Measurements from ENCODE around the gene POLN.
"Not testable (repeated sequence)": the region's sequence is repeated elsewhere in the genome, so short reads cannot be mapped to it uniquely, and the experiment has no call there.

POLN gene

DNA sequence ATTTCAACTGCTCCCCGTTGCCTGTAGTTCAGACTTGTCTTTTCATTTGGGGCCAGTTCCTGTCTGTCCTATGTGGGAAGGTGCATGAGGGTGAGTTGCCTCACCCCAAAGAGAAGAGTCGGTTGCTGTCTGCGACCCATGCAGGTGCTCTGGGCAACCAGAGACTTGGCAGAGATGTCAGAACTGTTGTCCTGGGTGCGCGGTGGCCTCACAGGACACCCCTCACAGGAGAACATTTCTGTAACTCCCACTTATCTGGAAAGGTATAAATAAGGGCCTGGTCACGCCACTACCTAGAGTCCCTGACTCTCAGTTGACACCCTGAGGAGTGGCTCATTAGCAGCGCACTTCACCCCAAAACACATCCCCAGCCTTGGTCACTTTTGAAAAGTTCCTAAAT lies 192.5 kb downstream of the POLN start:
- DNase-seq: no peak

DNA sequence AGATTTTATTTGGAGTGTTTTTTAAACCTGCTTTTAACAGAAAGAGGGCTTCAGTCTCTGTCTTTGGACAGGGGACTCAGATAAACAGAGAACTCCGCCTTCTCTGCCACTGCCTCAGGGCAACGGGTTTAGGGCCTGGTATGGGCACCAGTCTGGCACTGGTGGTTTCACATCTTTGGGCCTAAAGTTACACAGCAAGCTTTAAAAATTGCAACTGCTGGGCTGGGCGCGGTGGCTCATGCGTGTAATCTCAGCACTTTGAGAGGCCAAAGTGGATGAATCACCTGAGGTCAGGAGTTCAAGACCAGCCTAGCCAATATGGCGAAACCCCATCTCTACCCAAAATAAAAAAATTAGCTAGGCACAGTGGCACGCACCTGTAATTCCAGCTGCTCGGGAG lies 193.1 kb downstream of the POLN start:
- DNase-seq: peak; percentile 3

GRCh38 chr4:2047781-2048581 lies 193.9 kb downstream of the POLN start:
- DNase-seq: no peak

- DNase-seq: no peak
Measured at GRCh38 chr4:2047031-2047660, 194.8 kb downstream of the POLN start.

DNA sequence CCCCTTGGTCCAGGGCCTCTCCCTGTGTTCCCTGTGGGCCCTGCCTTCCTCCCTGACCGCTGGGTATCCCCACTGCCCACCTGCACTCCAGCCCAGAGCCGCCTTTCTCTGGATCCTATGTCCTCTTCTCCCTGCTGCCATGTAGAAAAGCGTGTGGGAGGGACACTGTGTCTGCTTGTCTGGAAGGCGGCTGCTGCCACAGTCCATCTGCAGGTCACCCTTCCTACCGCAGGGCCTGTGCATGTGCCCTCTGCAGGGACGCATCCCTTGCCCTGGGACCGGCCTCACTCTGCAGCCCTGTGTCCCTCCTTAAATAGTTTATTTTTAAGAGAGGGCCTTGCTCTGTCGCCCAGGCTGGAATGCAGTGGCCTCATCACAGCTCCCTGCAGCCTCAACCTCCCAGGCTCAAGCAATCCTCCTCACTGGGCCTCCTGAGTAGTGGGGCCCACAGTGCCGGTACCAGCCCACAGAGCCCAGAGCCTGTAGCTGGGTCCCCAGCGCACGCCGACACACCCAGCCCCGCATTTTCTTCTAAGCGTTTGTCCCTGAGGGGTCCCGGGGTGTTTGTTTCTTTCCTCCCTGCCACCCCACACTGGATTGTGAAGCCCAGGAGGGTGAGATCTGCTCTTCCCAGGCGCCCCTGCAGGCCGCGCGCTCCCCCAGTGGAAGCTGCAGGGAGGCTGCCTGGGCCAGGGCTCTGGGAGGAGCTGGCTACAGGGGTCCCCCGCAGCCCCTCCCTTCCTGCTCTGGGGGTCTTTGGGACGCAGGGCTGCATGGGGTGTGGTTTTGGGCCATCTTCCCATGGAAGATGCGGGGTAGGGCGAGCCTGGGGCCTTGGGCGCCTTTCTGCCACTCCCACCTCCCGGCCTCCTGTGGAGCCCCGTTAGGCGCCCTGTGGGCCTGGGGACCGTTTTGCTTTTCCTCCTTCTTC lies 195.6 kb downstream of the POLN start:
- DNase-seq: no peak

- no peak for DNase-seq
Measured at GRCh38 chr4:2045518-2045951, 196.4 kb downstream of the POLN start.

- no peak for DNase-seq
Measured at GRCh38 chr4:2044542-2045517, 197.1 kb downstream of the POLN start.

DNA sequence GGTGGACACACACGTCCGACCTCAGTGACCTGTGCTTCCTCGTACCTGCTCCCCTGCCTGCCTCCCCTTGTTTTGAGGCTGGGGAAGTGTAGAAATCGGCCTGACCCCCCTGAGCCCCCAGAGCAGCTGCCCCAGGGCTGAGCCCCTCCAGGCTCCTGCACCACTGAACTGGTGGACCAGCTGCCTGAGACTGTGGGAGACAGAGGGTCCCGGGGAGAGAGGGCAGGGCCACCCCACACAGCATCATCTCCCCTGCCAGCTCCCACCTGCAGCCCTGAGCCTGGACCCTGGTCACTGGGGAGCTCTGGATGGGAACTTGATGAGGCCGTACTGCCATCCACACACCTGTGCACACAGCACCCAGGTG lies 197.8 kb downstream of the POLN start:
- no peak for DNase-seq

DNA sequence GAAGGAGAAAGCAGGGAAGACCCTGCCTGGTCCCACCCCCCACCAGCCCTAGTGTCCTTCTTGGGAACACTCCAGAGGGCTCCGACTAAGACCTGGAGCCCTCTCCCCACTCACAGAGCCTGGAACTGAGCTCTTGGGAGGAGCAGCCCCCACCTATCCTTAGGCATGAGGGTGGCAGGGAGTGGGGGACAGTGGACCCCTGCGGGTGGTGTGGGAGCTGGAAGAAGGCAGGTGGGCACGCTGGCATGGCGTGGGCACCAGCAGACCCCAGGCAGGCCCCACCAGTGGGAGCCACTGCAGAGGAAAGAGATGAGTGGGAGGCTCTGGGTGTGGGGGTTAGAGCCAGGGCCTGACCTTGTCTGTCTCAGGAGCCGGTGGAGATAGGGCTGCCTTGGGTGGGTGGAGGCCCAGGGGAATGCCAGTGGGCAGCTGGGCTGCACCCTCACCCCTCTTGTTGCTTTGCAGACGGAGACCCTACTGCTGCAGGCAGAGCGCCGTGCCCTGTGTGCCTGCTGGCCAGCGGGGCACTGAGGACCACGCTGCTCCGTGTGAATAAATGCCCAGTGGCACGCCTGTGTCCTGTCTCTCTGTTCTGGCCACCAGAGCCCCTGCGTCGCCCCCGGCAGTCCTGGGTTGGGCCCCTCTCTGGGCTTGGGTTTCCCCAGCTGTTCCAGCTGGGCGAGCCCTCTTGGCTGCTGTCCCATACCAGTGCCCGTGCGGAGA lies 198.4 kb downstream of the POLN start:
- no peak for DNase-seq

- no peak for DNase-seq
Measured at GRCh38 chr4:2042947-2043395, 198.9 kb downstream of the POLN start.

DNA sequence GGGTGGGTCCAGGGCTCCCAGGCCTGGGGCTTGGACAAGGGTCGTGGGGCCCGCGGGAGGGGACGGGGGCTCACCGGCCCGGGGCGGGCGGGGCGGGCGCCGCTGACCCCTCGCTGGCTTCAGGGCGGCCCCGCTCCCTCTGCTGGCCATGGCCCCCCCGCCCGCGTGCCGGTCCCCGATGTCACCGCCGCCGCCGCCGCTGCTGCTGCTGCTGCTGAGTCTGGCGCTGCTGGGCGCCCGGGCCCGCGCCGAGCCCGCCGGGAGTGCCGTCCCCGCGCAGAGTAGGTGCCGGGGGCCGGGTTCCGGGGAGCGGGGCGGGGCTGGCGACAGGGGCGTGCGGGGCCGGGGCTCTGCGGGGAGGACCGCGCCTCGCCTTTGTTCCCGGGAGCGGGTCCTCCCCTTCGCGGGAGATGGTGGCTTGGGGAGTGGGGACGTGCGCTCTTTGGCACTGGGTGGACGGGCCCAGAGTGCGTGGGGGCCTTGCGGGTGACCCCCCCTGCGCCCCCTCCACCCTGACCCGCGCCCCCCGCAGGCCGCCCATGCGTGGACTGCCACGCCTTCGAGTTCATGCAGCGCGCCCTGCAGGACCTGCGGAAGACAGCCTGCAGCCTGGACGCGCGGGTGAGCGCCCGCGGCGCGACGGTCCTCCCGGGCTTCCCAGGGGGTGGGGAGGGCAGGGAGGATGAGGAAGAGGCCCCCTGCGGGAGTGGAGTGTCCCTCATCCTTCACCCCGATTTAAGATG lies 199.5 kb downstream of the POLN start:
- no peak for DNase-seq

DNA sequence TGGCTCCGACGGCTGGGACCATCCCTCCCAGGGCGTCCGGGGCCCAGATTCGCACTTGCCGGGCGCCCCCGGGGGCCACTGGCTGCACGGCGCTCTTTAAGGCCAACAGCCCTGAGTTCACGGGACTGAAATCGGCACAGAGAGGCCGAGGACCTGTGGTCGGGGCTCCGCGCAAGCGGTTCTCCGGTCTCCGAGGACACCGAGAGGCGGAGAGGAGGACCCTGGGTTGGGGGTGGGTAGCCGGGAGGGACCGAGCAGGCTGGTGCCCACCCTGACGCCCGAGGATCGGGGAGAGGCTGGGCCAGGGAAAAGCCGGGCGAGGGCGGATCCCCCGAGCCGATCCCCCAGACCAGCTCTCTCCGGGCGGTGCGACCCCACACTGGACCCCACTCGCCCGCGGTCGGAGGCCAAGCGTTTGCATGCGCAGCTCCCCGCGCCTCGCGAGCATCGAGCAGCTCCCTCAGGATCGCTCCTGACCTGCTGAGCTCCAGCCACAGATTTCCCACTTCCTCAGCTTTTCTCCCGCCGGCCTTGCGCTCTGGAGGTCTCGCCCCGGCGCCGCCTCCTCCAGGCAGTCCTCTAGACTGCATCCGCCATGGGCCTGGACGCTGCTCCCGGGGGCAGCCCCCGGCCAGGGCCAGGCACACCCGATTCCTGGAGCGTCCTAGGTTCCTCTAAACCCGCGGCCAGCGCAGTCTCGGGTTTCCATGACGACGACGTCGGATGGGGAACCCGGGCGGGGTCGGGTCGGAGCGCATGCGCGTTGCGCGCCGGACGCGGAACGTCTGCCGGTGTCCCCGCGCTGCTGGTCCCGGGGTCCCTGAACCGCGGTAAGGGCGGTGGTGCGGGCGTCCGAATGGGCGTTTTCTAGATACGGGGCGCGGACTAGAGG lies 200.4 kb downstream of the POLN start:
- peak; percentile 21 for DNase-seq

DNA sequence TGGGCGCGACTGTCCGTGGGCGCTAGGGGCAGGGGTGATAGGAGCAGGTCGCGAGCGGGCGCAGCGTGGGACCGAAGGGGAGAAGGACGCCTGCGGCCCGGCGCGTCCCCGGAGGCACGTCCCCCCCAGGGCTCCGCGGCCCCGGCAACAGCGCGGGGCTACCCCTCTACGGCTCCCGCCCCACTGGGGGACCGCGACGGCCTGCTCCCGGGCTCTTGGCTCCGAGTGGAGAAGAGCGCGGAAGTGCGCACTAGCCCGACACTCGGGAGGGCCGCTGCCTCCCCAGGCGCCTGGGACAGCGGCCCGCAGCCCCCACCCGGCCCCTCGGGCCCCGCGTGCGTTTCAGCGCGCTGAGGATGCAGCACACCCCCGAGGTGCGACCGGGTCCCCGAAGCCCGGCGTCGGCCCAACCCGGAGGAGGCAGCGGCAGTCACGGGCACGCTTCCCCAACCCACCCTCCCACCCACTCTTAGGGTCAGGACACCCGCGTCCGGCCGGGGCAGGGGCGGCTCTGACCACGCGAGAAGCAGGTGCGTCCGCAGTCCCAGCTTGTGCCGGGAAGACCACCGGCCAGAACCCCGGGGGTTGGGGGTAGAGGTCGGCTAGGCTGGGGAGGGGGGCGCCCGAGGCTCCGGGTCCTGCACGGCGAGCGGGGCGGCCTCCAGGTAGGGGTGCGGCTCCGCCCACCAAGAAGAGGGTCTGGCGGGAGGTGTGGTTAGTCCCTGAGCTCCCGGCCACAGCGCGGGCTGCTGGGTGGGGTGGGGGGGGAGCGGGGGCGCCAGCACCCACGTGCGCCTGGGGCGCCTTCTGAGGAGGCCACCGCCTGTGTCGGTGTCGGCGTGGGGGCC lies 201.3 kb downstream of the POLN start:
- no peak for DNase-seq

GRCh38 chr4:2036866-2037265 lies 205.1 kb downstream of the POLN start:
- no peak for DNase-seq

GRCh38 chr4:2036327-2036726 lies 205.6 kb downstream of the POLN start:
- DNase-seq: no peak

- DNase-seq: not testable (repeated sequence)
Measured at GRCh38 chr4:2031161-2031560, 210.8 kb downstream of the POLN start.

GRCh38 chr4:2027120-2027519 lies 214.8 kb downstream of the POLN start:
- not testable (repeated sequence) for DNase-seq

DNA sequence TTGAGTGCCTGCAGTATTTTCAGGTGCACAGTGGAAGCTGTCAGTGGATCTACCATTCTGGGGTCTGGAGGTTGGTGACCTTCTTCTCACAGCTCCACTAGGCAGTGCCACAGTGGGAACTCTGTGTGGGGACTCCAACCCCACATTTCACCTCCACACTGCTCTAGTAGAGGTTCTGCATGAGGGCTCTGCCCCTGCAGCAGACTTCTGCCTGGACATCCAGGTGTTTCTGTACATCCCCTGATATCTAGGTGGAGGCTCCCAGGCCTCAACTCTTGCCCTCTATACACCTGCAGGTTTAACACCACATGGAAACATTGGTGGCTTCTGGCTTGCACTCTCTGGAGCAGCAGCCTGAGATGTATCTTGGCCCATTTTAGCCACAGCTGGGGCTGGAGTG lies 216.1 kb downstream of the POLN start:
- no peak for DNase-seq

DNA sequence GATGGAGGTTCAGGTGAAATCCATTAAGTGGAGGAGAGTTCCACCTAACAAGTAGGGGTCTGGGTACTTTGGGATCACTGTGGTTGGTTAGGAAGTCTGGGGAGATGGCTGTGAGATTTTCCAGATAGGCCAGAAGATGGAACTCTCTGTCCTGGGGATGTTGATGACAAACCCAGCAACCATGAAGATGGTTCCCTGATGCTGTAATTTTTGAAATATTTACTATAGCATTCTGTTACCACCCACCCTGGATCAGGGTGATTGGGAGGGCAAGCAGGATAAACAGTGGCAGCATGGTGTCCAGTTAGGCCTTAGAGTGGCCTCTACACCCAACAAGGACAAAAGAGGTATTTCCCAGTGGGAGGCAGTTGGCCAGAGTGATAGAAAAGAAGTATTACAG lies 217.2 kb downstream of the POLN start:
- DNase-seq: no peak
